CD4-positive, alpha-beta T cell treated with Interferon alpha-2 for 1 hour (primary cell): ENCODE results near the gene EXOC6.

Experiments
- DNase-seq, 2 donors: peaks; one replicate each; pipeline ENCODE4 v3.0.0-alpha.2; 2020 to 2022

Gene EXOC6

DNA sequence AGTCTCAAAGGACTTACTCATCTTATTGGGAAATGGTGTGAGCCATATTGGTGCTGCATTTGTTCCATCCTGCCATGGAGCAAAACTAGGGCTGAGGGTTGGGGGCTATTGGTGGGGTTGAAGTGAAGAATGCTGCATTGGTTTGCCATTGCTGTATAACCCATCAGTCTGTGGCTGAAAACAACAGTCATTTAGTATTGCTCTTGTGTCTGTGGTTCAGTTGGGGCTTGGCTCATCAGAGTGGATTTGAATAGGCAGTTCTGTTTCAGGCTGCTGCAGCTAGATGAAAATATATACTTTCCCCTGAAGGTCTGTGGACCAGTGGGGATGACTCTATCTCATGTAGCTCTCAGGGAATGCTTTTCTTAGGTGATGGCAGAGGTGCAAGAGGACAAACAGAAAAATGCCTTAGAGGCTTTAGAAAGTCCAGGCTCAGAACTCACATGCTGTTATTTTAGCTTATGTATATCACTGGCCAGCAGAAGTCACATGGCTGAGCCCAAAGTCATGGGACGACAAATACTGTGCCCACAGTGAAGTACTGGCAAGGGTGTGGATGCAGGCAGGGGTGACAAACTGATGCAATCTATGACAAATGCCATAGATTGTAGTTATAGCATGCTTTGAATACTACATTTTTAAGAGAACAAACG, 15.2 kb upstream of the EXOC6 start:
- no peak for DNase-seq

DNA sequence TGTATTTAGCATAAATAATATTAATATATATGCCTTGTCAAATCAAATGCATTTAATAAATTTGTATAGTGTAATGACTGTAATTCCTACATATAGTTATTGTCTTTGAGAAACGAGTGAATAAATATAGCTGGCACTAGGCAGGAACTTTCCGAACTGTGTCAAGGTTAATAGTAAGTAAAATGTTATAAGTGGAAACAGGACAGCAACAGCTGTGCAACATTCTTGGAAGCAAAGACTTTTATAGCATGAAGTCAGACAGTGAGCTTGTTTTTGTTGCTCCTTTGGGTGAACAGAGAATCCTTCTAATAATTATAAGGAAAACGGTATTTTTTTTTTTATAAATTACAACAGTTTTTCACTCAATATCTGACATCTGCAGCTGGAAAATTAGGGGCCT, 14.0 kb upstream of the EXOC6 start:
- no peak for DNase-seq

DNA sequence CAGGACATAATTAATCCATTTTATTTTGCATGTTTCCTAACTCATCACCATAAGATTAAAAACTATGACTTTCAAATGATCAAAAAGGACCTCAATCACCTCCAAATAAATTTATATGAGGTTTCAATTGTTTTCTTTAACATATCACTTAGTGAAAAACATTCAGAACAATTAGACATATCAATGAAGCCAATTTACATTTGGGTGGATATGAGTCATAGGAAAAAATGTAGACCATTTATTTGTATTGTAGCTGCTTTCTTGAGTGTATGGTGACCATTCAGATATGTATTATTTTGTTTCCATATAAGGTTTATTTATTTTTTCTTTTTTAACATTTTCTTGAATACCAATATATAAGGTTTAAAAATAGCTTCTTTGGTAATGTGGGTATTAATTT, 13.3 kb upstream of the EXOC6 start:
- no peak for DNase-seq

DNA sequence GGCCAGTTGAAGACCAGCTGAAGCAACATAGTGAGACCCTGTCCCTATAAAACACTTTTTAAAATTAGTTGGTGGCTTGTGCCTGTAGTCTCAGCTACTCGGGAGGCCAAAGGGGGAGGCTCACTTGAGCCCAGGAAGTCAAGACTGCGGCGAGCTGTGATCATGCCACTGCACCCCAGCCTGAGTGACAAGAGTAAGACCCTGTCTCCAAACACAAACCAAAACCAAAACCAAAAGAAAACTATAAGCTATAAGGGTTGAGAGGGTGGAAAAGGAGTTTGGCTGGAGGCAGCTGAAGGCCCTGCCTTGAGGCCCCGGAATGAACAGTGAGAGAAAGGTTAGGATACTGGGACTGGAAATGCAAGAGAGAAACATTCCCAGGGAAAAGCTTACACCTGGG, 10.9 kb upstream of the EXOC6 start:
- DNase-seq: no peak

DNA sequence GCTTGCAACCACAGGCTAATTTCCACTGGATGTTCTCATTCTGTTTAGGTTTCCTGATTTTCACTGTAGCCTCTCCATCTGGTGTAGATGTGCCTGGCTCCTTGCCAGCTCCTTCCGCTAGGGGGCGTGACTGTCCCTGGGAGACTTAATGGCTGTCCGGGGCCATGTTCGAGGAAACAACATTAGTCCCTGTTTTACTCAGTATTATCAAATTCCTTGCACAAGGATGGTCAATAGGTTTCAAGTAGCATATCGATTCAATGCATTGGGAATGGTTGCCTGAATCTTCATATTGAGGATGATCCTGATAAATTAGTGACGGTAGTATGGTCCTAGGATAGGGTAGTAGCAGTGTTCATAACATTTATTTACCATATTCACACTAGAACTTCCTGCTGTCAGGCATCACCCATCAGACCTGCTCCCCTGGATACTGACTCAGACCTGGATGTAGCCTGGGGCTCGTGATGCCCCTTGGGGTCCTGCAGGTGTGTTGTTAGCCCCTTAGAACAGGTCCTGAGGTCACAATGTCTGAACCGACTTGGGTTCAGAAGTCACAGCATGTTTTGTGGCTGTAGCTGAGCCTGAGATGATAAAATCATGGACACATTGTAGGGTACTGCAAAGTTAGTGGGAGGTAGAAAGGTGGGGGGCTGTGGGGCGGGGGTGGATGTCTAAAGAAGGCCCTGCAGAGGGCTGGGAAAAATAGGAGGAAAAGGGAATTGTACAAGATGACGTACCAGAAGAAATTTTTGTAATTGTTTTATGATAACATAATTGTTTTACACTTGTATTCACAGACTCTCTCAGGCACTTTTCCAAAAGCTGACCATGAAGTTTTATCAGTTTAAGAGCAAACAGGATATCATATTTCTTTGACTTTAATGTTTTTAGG, 8.9 kb upstream of the EXOC6 start:
- DNase-seq: peak; percentile 45 to 50

DNA sequence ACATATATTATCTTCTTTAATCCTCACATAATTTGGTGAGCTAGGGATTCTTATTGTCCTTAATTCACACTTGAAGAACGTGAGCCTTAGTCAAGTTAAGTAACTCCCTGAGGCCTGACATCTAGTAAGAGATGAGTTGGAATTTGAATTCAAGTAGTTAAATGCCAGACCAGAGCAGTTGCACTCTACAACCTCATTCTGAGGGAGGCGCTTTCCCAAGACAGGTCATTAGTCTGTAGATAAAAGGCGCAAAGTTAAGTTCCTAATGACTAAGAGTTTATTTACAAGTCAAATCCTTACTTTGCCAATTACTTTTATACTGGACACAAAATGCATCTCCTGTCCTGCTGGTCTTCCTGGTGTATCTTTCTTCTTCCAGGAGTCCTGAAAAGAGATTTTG, 3.6 kb upstream of the EXOC6 start:
- no peak for DNase-seq

DNA sequence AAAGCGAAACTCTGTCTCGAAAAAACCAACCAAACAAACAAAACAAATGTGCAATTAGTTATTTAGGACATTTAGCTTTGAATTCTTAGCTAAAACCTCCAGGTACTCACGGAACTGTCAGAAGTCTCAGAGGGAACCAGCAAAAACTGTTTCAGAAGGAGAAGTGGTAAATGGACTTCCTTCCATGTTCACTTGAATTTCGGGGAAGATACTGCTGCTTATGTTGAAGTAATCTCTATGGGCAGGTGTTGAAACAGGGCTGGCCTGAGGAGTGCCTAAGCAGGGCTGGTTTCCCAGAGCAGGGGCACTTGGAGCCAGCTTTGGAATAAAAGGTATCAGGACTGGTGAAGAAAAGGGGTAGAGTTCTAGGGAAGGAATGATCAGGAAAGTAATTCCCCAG, 2.4 kb upstream of the EXOC6 start:
- DNase-seq: no peak

DNA sequence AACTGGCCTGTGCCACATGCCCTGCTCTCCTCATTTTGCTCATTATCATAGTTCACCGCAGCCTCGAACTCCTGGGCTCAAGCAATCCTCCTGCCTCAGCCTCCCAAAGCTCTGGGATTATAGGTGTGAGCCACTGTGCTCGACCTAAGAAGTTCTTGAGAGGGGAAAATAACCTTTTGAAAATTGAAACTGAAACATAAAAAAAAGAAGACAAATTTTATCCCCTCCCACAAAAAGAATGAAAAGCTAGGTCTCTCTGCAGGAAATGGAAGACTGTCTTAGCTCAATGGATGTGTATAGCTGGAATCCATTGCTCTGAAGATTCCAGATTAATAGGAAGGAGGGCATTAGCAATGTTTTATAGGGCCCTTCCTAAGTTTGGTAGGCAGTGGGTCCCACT, 2.0 kb upstream of the EXOC6 start:
- DNase-seq: no peak

DNA sequence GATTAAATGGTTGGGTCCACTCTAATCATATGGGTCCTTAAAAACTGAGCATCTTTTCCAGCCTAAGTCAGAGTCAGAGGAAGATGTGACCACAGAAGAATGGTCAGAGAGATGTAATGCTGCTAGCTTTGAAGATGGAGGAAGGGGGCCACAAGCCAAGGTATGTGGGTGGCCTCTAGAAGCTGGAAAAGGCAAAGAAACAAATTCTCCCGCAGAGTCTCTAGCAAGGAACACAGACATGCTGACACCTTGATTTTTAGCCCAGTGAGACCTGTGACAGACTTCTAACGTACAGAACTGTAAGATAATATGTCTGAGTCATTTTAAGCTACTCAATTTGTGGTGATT, 1.5 kb upstream of the EXOC6 start:
- no peak for DNase-seq

DNA sequence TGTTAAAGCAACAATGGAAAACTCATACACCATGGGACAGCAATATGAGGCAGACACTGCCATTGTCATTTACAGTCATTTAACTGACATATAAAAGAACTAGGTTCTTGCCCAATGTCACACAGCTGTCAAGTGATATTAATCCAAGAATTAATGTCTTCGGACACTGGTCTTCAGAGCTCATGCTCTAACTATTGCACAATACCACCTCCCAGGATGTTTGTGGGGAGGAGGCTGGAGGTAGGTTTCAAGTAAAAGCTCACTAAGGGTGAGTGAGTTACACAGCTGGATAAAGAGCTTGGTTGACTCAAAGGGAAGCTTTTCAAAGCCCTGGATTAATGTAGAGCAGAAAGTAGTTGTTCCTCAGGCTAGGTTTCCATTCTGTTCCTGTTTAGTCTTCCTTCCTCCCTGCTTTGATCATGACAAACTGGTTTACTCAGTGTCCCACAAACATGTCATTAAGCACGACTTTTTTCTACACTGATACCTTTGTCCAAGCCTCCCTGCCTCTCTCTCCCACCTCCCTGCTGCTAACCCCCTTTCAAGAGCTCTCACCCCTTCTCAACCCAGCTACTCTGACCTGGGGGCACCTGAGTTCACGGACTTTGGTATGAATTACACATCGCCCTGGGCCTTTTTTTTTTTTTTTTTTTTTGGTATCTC, 987 bp upstream of the EXOC6 start:
- no peak for DNase-seq

DNA sequence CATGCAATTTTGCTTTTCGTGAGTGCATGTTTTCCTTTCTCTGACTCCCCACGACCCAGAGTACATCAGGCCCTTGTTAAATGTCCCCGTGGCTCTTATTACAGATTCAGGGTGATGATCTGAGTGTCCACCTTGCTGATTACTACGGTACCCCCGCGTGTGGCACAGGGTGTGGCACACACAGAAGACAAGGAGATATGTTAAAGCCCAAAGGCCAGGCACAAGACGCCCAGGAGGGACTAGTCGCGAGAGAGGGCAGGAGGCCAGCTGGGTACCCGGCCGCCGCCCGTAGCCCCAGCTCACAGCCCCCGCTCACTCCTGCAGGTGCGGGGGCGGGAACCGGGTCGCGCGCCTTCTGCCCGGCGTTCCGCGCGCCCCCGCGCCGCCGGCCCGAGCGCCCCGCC, 281 bp upstream of the EXOC6 start:
- DNase-seq: no peak

DNA sequence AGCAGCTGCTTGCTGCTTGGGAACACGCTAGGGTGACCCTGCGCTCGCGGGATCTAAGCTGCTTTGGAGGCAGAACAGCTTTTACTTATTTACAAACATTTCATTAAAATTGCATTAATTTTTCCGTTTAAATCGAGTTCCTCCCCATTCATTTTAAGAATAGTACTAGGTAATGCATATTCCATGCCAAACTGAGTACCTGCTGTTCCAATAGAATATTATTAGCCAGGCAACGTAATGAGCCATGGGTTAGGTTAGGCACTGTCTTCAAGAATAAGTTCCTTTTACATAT, 860 bp downstream of the EXOC6 start:
- DNase-seq: no peak

DNA sequence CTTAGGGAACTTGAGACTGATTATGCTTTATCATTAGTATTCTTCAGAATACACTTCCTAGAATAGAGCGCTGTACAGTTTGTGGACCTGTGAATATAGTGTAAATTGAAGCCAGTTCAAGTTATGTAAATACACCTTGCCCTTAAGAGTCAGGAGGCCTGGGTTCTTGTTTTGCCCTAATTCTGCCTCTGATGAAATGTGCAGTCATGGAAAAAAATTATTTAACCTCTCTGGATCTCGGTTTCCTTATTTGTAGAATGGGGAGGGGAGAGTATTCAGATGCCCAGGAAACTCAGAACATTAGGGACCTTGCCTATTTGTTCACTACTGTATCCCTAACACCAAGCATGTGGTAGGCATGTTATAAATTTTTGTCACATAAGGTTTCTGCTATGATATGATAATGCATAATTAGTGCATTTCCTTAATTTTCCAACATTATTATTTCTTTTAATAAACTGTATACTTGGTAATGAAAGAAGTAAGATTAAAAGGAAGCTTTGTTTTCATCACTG, 1.3 kb downstream of the EXOC6 start:
- DNase-seq: no peak

DNA sequence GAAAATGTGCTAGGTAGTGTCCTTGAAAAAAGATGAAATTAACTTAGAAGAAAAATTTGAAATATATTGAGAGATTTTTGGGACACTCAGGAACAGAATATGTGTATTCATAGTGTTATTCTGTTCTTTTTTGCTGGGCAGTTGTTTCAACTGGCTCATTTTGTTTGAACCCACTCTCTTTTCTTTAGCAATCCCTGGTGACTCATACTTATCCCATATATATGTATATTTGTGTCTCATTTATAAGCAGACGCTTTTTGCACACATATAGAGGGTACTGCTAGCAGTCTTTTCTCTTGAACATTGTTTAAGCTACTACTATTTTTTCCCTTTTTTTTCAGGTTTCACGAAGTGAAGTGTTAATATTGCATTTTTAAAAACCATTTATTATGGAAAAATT, 1.9 kb downstream of the EXOC6 start:
- DNase-seq: no peak

DNA sequence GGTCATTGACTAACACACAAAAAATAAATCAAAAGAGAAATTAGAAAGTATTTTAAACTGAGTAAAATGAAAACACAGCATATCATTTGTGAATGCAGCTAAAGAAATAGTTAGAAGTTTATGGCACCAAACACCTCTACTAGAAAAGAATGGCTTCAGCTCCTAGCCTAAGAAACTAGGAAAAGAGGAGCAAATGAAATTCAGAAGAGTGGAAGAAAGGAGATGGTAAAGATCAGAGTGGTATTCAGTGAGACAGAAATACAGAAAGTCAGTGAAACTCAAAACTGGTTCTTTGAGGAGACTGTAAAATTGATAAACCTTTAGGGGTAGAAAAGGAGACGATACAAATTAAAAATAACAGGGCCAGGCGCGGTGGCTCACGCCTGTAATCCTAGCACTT, 2.7 kb downstream of the EXOC6 start:
- DNase-seq: no peak

DNA sequence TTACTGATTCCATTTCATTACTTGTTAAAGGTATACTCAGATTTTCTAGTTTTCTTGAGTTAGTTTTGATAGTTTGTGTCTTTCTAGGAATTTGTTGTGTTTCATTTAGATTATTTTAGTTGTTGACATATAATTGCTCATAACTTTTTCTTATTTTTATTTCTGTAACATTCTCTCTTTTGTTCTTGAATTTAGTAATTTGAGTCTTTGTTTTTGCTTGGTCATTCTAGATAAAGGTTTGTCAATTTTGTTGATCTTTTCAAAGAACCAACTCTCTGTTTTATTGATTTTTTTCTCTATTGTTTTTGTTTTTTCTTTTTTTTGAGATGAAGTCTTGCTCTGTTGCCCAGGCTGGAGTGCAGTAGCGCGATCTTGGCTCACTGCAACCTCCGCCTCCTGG, 7.2 kb downstream of the EXOC6 start:
- no peak for DNase-seq

DNA sequence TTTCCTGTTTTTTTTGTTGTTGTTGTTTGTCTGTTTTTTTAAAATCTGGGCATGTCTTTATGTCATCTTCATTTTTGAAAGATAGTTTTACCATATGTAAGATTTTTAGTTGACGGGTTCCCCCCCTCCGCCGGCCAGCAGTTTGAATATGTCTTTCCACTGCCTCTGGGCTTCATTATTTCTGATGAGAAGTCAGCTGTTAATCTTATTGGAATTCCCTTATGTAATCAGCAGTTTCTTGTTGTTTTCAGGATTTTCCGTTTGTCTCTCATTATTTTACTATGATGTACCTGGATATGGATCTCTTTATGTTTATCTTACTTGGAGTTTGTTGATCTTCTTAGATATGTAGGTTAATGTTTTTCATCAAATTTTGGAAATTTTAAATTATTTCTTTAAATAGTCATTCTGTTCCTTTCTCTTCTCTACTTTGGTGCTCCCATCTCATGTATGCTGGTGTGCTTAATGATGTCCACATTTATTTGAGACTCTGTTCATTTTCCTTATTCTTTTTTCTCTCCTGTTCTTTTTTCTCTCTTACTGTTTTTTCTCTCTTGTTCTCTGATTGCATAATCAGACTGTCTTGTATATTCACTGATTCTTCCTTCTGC, 9.7 kb downstream of the EXOC6 start:
- DNase-seq: no peak

DNA sequence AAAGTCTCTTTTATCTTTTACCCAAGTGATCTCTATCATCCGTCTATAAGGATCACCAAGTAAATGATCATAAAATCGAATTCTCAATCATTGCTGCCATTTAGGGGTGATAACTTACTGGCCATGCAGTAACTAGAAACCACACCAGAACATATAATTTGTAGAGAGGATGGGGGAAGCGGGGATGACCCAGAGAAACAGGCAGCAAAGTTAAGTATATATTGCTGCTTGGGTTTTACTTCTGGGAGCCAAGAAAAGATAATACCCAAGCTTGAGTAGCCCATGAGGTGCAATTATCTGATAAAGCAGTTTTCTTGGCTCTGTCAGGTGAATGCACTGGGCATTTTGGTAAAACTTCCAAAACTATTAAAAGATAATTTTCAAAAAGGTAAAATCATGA, 18.9 kb downstream of the EXOC6 start:
- no peak for DNase-seq

DNA sequence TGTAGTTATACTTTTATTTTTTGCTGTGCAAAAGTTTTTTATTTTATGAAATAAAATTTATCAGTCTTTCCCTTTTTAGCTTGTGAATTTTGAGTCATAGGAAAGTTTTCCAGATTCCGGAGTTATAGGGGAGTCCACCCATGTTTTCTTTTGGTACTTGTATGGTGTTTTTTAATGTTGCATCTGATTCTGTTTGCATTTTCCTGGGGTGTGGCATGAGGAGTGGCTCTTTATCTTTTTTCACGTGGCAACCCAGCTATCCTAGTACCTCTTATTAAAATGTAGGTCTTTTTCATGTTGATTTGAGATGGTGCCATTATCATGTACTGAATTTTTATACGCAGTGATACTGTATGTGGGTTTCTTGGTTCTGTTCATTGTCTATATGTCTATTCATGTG, 19.7 kb downstream of the EXOC6 start:
- no peak for DNase-seq

DNA sequence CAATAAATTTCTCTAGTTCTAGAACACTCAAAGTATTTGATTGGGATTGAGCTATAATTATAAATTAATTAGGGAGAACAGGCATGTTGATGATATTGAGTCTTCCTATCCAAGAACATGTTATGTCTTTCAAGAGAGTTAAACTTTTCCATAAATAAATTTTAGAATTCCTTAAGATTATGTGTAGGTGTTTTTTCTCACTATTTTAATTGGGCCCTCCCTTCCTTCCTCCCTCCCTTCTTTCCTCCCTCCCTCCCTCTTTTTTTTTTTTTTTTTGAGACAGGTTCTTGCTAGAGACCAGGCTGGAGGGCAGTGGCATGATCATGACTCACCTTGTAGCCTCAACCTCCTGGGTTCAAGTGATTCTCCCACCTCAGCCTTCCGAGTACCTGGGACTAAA, 20.2 kb downstream of the EXOC6 start:
- no peak for DNase-seq

DNA sequence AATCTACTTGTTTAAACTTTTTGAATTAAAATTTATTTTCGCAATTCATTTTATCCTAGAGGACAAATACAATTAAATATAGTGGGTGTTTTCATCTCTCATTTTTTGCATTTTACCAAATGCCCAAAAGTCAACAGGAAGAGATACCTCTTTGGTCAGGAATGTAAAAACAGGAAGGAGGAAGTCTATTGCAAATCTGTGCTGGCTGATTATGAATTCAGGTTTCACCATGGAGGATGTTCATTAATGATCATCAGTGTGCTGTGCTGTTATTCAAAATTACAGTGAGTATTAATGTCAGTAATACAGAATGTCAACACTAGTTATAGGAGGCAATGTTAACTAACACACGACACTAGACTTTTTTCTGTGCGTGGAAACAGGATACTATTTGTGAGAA, 24.7 kb downstream of the EXOC6 start:
- DNase-seq: no peak

DNA sequence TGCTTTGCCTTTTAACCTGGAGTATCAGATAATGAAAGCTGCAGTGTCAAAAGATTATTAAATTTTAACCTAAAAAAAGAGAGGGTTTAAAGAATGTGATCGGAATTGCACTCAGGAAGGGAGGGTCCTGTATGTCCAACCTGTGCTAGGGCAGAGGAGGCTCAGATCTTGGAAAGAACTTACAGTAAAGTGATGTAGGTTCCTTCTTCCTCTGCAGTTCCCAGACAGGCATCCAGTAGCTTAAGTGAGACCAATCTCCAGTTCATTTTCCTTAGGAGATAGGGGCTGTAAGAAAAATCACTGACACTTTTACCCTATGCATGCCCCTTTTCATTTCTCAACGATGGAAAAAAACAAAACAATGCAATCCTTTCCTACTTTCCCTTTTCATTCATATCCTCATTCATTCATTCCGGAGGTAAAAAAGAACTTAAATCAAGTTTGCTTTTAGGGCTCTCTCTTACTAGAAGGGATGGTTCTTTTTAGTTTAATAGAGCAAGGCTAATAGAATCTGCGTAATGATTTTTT, 28.3 kb downstream of the EXOC6 start:
- DNase-seq: no peak

DNA sequence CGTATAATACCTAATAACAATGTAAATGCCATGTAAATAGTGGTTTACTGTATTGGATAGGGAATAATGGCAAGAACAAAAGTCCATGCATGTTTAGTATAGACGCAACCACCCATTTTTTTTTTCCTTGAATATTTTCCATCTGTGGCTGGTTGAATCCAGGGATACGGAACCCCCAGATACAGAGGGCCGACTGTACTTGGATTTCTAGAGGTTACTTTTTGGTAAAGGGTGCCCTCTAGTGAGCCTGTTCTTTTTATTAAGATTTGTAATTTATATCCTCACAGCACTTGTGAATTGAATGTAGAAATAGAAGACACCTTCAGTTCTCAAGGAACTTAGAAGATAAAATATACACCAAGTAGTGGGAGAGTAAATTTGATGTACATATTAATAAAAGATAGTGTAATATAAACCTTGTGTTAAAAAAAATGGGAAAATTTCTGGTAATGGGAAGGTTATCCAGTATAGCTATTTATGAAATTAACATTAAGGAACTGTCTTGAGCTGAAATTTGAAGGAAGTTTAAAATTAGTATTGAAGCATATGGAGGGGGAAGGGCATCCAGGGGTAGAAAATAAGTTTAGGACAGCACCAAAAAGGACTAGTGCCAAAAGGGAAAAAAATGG, 32.0 kb downstream of the EXOC6 start:
- peak in 1 of 2 donors; percentile 60 for DNase-seq
